H1 (cell line): ENCODE results near the gene FITM1. TPM values are rescaled to one million over a fixed set of nuclear protein-coding genes. Genes with fewer than 3 reads are reported as not detected.

ENCODE experiments used
- CHD1 ChIP-seq: IDR thresholded peaks from 2 replicates; pipeline ENCODE4 v1.6.1; 2012; ENCODE audit warnings: low read depth, low read length, improper control_type of control experiment
- CREB1 ChIP-seq: IDR thresholded peaks from 2 replicates; pipeline ENCODE4 v1.6.1; 2012; ENCODE audit warnings: inconsistent platforms
- MAFK ChIP-seq: IDR thresholded peaks from 2 replicates; pipeline ENCODE4 v1.6.1; 2012; ENCODE audit warnings: low read depth, mild to moderate bottlenecking, improper control_type of control experiment, low read length
- NANOG ChIP-seq: IDR thresholded peaks from 2 replicates; pipeline ENCODE4 v1.6.1; 2011; ENCODE audit warnings: low read length, low read depth, mild to moderate bottlenecking, inconsistent platforms; ENCODE audit not compliant: insufficient read depth, poor library complexity, severe bottlenecking
- RXRA ChIP-seq: IDR thresholded peaks from 2 replicates; pipeline ENCODE4 v1.6.1; 2011; ENCODE audit warnings: low read depth, mild to moderate bottlenecking, low read length, moderate library complexity; ENCODE audit not compliant: insufficient read depth
- SP1 ChIP-seq: IDR thresholded peaks from 2 replicates; pipeline ENCODE4 v1.6.1; 2011; ENCODE audit warnings: low read depth, low read length
- TBP ChIP-seq: IDR thresholded peaks from 2 replicates; pipeline ENCODE4 v1.6.1; 2011; ENCODE audit warnings: low read depth, low read length, improper control_type of control experiment
- polyA plus RNA-seq, 7 experiments: library from polyadenylated mRNA; depleted of rRNA in 3 of 7; stranded (reverse) in 5 of 7; unstranded in 2 of 7; fragments of >200 nt in 5 of 7; fragments of 200-250 nt in 2 of 7; gene quantifications; 1 replicate in 5 of 7; 2 replicates in 1 of 7; 4 replicates in 1 of 7; pipeline versions ENCODE4 v1.2.1 to v1.2.3, GENCODE V29; 2011 to 2013; ENCODE audit warnings: missing spikeins in 2 of 7, mixed read lengths in 2 of 7
- total RNA-seq: library from RNA; stranded (reverse); fragmentation: NEBNext Ultra II Directional; extraction: Animal tissue kit (Norgen Biotek cat#: 25700); gene quantifications from 2 replicates; pipeline ENCODE4 v1.2.1, GENCODE V29; 2021
- TF ChIP-seq, protein P1 (sequence below): fragments of 300-600 bp; sonication (generic); IDR thresholded peaks from 2 replicates; pipeline ENCODE4 v1.7.1; 2012; ENCODE audit warnings: low read length, moderate library complexity, mild to moderate bottlenecking, inconsistent platforms; ENCODE audit not compliant: insufficient replicate concordance
- TF ChIP-seq, protein P2 (sequence below): IDR thresholded peaks from 2 replicates; pipeline ENCODE4 v1.6.1; 2012; ENCODE audit warnings: low read length, inconsistent platforms

The FITM1 gene
- total and polyA plus RNA-seq, 2 of the 8 experiments (the other 6 are each of a cell fraction or from before 2014, with no cell fraction given), result 0.53 to 0.76 TPM

GRCh38 chr14:24092505-24093206 is 37.8 kb upstream of the FITM1 start (continued):
- TF ChIP-seq, protein P1, sequence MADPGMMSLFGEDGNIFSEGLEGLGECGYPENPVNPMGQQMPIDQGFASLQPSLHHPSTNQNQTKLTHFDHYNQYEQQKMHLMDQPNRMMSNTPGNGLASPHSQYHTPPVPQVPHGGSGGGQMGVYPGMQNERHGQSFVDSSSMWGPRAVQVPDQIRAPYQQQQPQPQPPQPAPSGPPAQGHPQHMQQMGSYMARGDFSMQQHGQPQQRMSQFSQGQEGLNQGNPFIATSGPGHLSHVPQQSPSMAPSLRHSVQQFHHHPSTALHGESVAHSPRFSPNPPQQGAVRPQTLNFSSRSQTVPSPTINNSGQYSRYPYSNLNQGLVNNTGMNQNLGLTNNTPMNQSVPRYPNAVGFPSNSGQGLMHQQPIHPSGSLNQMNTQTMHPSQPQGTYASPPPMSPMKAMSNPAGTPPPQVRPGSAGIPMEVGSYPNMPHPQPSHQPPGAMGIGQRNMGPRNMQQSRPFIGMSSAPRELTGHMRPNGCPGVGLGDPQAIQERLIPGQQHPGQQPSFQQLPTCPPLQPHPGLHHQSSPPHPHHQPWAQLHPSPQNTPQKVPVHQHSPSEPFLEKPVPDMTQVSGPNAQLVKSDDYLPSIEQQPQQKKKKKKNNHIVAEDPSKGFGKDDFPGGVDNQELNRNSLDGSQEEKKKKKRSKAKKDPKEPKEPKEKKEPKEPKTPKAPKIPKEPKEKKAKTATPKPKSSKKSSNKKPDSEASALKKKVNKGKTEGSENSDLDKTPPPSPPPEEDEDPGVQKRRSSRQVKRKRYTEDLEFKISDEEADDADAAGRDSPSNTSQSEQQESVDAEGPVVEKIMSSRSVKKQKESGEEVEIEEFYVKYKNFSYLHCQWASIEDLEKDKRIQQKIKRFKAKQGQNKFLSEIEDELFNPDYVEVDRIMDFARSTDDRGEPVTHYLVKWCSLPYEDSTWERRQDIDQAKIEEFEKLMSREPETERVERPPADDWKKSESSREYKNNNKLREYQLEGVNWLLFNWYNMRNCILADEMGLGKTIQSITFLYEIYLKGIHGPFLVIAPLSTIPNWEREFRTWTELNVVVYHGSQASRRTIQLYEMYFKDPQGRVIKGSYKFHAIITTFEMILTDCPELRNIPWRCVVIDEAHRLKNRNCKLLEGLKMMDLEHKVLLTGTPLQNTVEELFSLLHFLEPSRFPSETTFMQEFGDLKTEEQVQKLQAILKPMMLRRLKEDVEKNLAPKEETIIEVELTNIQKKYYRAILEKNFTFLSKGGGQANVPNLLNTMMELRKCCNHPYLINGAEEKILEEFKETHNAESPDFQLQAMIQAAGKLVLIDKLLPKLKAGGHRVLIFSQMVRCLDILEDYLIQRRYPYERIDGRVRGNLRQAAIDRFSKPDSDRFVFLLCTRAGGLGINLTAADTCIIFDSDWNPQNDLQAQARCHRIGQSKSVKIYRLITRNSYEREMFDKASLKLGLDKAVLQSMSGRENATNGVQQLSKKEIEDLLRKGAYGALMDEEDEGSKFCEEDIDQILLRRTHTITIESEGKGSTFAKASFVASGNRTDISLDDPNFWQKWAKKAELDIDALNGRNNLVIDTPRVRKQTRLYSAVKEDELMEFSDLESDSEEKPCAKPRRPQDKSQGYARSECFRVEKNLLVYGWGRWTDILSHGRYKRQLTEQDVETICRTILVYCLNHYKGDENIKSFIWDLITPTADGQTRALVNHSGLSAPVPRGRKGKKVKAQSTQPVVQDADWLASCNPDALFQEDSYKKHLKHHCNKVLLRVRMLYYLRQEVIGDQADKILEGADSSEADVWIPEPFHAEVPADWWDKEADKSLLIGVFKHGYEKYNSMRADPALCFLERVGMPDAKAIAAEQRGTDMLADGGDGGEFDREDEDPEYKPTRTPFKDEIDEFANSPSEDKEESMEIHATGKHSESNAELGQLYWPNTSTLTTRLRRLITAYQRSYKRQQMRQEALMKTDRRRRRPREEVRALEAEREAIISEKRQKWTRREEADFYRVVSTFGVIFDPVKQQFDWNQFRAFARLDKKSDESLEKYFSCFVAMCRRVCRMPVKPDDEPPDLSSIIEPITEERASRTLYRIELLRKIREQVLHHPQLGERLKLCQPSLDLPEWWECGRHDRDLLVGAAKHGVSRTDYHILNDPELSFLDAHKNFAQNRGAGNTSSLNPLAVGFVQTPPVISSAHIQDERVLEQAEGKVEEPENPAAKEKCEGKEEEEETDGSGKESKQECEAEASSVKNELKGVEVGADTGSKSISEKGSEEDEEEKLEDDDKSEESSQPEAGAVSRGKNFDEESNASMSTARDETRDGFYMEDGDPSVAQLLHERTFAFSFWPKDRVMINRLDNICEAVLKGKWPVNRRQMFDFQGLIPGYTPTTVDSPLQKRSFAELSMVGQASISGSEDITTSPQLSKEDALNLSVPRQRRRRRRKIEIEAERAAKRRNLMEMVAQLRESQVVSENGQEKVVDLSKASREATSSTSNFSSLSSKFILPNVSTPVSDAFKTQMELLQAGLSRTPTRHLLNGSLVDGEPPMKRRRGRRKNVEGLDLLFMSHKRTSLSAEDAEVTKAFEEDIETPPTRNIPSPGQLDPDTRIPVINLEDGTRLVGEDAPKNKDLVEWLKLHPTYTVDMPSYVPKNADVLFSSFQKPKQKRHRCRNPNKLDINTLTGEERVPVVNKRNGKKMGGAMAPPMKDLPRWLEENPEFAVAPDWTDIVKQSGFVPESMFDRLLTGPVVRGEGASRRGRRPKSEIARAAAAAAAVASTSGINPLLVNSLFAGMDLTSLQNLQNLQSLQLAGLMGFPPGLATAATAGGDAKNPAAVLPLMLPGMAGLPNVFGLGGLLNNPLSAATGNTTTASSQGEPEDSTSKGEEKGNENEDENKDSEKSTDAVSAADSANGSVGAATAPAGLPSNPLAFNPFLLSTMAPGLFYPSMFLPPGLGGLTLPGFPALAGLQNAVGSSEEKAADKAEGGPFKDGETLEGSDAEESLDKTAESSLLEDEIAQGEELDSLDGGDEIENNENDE, result no peak
- TF ChIP-seq NANOG, result no peak
- no peak for TF ChIP-seq SP1
- no peak for TF ChIP-seq CREB1
- no peak for TF ChIP-seq RXRA
- no peak for TF ChIP-seq TBP
- TF ChIP-seq MAFK, result no peak
- TF ChIP-seq CHD1, result no peak
- TF ChIP-seq, protein P2, sequence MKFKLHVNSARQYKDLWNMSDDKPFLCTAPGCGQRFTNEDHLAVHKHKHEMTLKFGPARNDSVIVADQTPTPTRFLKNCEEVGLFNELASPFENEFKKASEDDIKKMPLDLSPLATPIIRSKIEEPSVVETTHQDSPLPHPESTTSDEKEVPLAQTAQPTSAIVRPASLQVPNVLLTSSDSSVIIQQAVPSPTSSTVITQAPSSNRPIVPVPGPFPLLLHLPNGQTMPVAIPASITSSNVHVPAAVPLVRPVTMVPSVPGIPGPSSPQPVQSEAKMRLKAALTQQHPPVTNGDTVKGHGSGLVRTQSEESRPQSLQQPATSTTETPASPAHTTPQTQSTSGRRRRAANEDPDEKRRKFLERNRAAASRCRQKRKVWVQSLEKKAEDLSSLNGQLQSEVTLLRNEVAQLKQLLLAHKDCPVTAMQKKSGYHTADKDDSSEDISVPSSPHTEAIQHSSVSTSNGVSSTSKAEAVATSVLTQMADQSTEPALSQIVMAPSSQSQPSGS, result no peak
